ENCODE data around the gene ZNF384.

The ZNF384 gene

GRCh38 chr12:6694701-6695100 is 5.5 kb upstream of the ZNF384 start:
- H3K27me3 ChIP-seq (replicated peaks in 2 of 5; ENCODE audit: control insufficient read depth in 4 of 5, insufficient read depth in 5 of 5, low read length in 4 of 5), result peaks cover 0 to 27% (median 12%) of the 10 kb centered on the region in 5 experiments
- 93% methylated on average over 7 of the region's 9 CpGs for WGBS (ENCODE audit: insufficient coverage)
- H3K4me1 ChIP-seq (ENCODE audit: control extremely low read depth in 1 of 4, control insufficient read depth in 4 of 4, insufficient read depth in 4 of 4, low read length in 3 of 4), result peaks cover 3 to 12% (median 11%) of the 10 kb centered on the region in 4 experiments
- DNase-seq, result no peak
- H3K9me3 ChIP-seq (ENCODE audit: control extremely low read depth in 1 of 5, control insufficient read depth in 4 of 5, insufficient read depth in 2 of 5, low read depth in 1 of 5, low read length in 4 of 5), result no peaks in the 10 kb centered on the region
- no peak overlapping the region for H3K27ac ChIP-seq (ENCODE audit: insufficient read depth in 1 of 2, low read depth in 1 of 2, low read length in 2 of 2, poor library complexity in 1 of 2, severe bottlenecking in 2 of 2)
- no peak overlapping the region for H3K4me3 ChIP-seq (ENCODE audit: control insufficient read depth in 1 of 7, extremely low read depth in 1 of 7, insufficient read depth in 4 of 7, low read depth in 2 of 7, low read length in 6 of 7)
- CTCF ChIA-PET, result interaction anchor here (1.1 to 3.8 kb wide), 2 partner anchors 73 to 141 kb away, joined by 3 to 16 read pairs; no protein-coding TSS in a partner anchor
- POLR2A ChIA-PET, result no interaction called here
- peaks cover 0 to 2% (median 0%) of the 10 kb centered on the region in 4 experiments for H3K36me3 ChIP-seq (ENCODE audit: control insufficient read depth in 4 of 4, insufficient read depth in 4 of 4, low read length in 3 of 4)

GRCh38 chr12:6693832-6694355 is 4.7 kb upstream of the ZNF384 start:
- Histone ChIP-seq H3K27me3 (replicated peaks in 2 of 5; ENCODE audit: control insufficient read depth in 4 of 5, insufficient read depth in 5 of 5, low read length in 4 of 5) (peaks cover 0 to 19% (median 5%) of the 10 kb centered on the region in 5 experiments), H3K4me1 (ENCODE audit: control extremely low read depth in 1 of 4, control insufficient read depth in 4 of 4, insufficient read depth in 4 of 4, low read length in 3 of 4) (peaks cover 3 to 12% (median 10%) of the 10 kb centered on the region in 4 experiments), H3K4me3 (ENCODE audit: control insufficient read depth in 1 of 7, extremely low read depth in 1 of 7, insufficient read depth in 4 of 7, low read depth in 2 of 7, low read length in 6 of 7) (no peak overlapping the region), H3K9me3 (ENCODE audit: control extremely low read depth in 1 of 5, control insufficient read depth in 4 of 5, insufficient read depth in 2 of 5, low read depth in 1 of 5, low read length in 4 of 5) (no peaks in the 10 kb centered on the region), H3K27ac (ENCODE audit: insufficient read depth in 1 of 2, low read depth in 1 of 2, low read length in 2 of 2, poor library complexity in 1 of 2, severe bottlenecking in 2 of 2) (no peak overlapping the region), H3K36me3 (ENCODE audit: control insufficient read depth in 4 of 4, insufficient read depth in 4 of 4, low read length in 3 of 4) (peaks cover 0 to 2% (median 0%) of the 10 kb centered on the region in 4 experiments)
- no peak for DNase-seq
- POLR2A ChIA-PET, result no interaction called here
- CTCF ChIA-PET, result interaction anchor here (1.5 to 3.8 kb wide), 3 partner anchors 55 to 132 kb away, joined by 4 to 16 read pairs (median 4); no protein-coding TSS in a partner anchor
- WGBS (ENCODE audit: insufficient coverage), result 90% methylated on average over 3 of the region's 4 CpGs

- ChIA-PET POLR2A (interaction anchor here (0.6 kb wide), 1 partner anchor 31 kb away, joined by 3 read pairs; no protein-coding TSS in a partner anchor), CTCF (interaction anchor here (0.6 to 3.8 kb wide), 9 partner anchors 9 to 133 kb away, joined by 3 to 16 read pairs (median 3); no protein-coding TSS in a partner anchor)
- H3K27ac ChIP-seq (ENCODE audit: insufficient read depth in 1 of 2, low read depth in 1 of 2, low read length in 2 of 2, poor library complexity in 1 of 2, severe bottlenecking in 2 of 2), result no peak overlapping the region
- DNase-seq, result no peak
- peaks cover 0 to 9% (median 2%) of the 10 kb centered on the region in 5 experiments for H3K27me3 ChIP-seq (replicated peaks in 2 of 5; ENCODE audit: control insufficient read depth in 4 of 5, insufficient read depth in 5 of 5, low read length in 4 of 5)
- H3K4me1 ChIP-seq (ENCODE audit: control extremely low read depth in 1 of 4, control insufficient read depth in 4 of 4, insufficient read depth in 4 of 4, low read length in 3 of 4), result peaks cover 6 to 21% (median 17%) of the 10 kb centered on the region in 4 experiments
- peaks cover 0 to 2% (median 0%) of the 10 kb centered on the region in 4 experiments for H3K36me3 ChIP-seq (ENCODE audit: control insufficient read depth in 4 of 4, insufficient read depth in 4 of 4, low read length in 3 of 4)
- no CpG with 5 or more reads among the region's 2 CpGs for WGBS (ENCODE audit: insufficient coverage)
- no peaks in the 10 kb centered on the region for H3K9me3 ChIP-seq (ENCODE audit: control extremely low read depth in 1 of 5, control insufficient read depth in 4 of 5, insufficient read depth in 2 of 5, low read depth in 1 of 5, low read length in 4 of 5)
- no peak overlapping the region for H3K4me3 ChIP-seq (ENCODE audit: control insufficient read depth in 1 of 7, extremely low read depth in 1 of 7, insufficient read depth in 4 of 7, low read depth in 2 of 7, low read length in 6 of 7)
Observed at GRCh38 chr12:6692888-6693287, 3.7 kb upstream of the ZNF384 start.

- Histone ChIP-seq H3K27me3 (replicated peaks in 2 of 5; ENCODE audit: control insufficient read depth in 4 of 5, insufficient read depth in 5 of 5, low read length in 4 of 5) (peaks cover 0 to under 1% (median 0%) of the 10 kb centered on the region in 5 experiments), H3K9me3 (ENCODE audit: control extremely low read depth in 1 of 5, control insufficient read depth in 4 of 5, insufficient read depth in 2 of 5, low read depth in 1 of 5, low read length in 4 of 5) (no peaks in the 10 kb centered on the region), H3K27ac (ENCODE audit: insufficient read depth in 1 of 2, low read depth in 1 of 2, low read length in 2 of 2, poor library complexity in 1 of 2, severe bottlenecking in 2 of 2) (no peak overlapping the region), H3K4me3 (ENCODE audit: control insufficient read depth in 1 of 7, extremely low read depth in 1 of 7, insufficient read depth in 4 of 7, low read depth in 2 of 7, low read length in 6 of 7) (no peak overlapping the region), H3K4me1 (ENCODE audit: control extremely low read depth in 1 of 4, control insufficient read depth in 4 of 4, insufficient read depth in 4 of 4, low read length in 3 of 4) (peaks cover 12 to 34% (median 31%) of the 10 kb centered on the region in 4 experiments), H3K36me3 (ENCODE audit: control insufficient read depth in 4 of 4, insufficient read depth in 4 of 4, low read length in 3 of 4) (peaks cover 0 to 3% (median under 1%) of the 10 kb centered on the region in 4 experiments)
- 86% methylated on average over 2 of the region's 4 CpGs for WGBS (ENCODE audit: insufficient coverage)
- ChIA-PET CTCF (interaction anchor here (0.9 to 3.8 kb wide), 4 partner anchors 8 to 94 kb away, joined by 3 to 16 read pairs (median 4); no protein-coding TSS in a partner anchor), POLR2A (interaction anchor here (1.1 kb wide), 1 partner anchor 33 kb away, joined by 3 read pairs; no protein-coding TSS in a partner anchor)
- DNase-seq, result no peak
Observed at GRCh38 chr12:6691473-6691872, 2.3 kb upstream of the ZNF384 start.

- H3K36me3 ChIP-seq (ENCODE audit: control insufficient read depth in 4 of 4, insufficient read depth in 4 of 4, low read length in 3 of 4), result peaks cover 0 to 17% (median 3%) of the 10 kb centered on the region in 4 experiments
- WGBS (ENCODE audit: insufficient coverage), result 0% methylated on average over 6 of the region's 13 CpGs
- peaks cover 12 to 44% (median 38%) of the 10 kb centered on the region in 4 experiments for H3K4me1 ChIP-seq (ENCODE audit: control extremely low read depth in 1 of 4, control insufficient read depth in 4 of 4, insufficient read depth in 4 of 4, low read length in 3 of 4)
- DNase-seq, result peak; percentile 69 to 92 (median 90)
- CTCF ChIA-PET, result interaction anchor here (0.9 to 7.3 kb wide), 12 partner anchors 14 to 126 kb away, joined by 3 to 59 read pairs (median 5); partner anchors contain the start of gene COPS7A
- peak overlapping the region; percentile 58 to 96 (median 87) for H3K4me3 ChIP-seq (ENCODE audit: control insufficient read depth in 1 of 7, extremely low read depth in 1 of 7, insufficient read depth in 4 of 7, low read depth in 2 of 7, low read length in 6 of 7)
- POLR2A ChIA-PET, result interaction anchor here (0.8 to 1.9 kb wide), 10 partner anchors 10 to 195 kb away, joined by 3 to 33 read pairs (median 3); partner anchors contain the start of genes COPS7A, MLF2, MRPL51 and USP5
- H3K27ac ChIP-seq (ENCODE audit: insufficient read depth in 1 of 2, low read depth in 1 of 2, low read length in 2 of 2, poor library complexity in 1 of 2, severe bottlenecking in 2 of 2), result peak overlapping the region; percentile 85 to 95
- no peaks in the 10 kb centered on the region for H3K9me3 ChIP-seq (ENCODE audit: control extremely low read depth in 1 of 5, control insufficient read depth in 4 of 5, insufficient read depth in 2 of 5, low read depth in 1 of 5, low read length in 4 of 5)
- H3K27me3 ChIP-seq (replicated peaks in 2 of 5; ENCODE audit: control insufficient read depth in 4 of 5, insufficient read depth in 5 of 5, low read length in 4 of 5), result no peaks in the 10 kb centered on the region
Observed at GRCh38 chr12:6688543-6688998, 604 bp downstream of the ZNF384 start.

GRCh38 chr12:6685814-6686213 is 3.4 kb downstream of the ZNF384 start:
- Histone ChIP-seq H3K9me3 (ENCODE audit: control extremely low read depth in 1 of 5, control insufficient read depth in 4 of 5, insufficient read depth in 2 of 5, low read depth in 1 of 5, low read length in 4 of 5) (no peaks in the 10 kb centered on the region), H3K27ac (ENCODE audit: insufficient read depth in 1 of 2, low read depth in 1 of 2, low read length in 2 of 2, poor library complexity in 1 of 2, severe bottlenecking in 2 of 2) (peak overlapping the region in 1 of 2 experiments; percentile 58), H3K36me3 (ENCODE audit: control insufficient read depth in 4 of 4, insufficient read depth in 4 of 4, low read length in 3 of 4) (peaks cover 0 to 33% (median 11%) of the 10 kb centered on the region in 4 experiments), H3K27me3 (replicated peaks in 2 of 5; ENCODE audit: control insufficient read depth in 4 of 5, insufficient read depth in 5 of 5, low read length in 4 of 5) (no peaks in the 10 kb centered on the region), H3K4me3 (ENCODE audit: control insufficient read depth in 1 of 7, extremely low read depth in 1 of 7, insufficient read depth in 4 of 7, low read depth in 2 of 7, low read length in 6 of 7) (no peak overlapping the region), H3K4me1 (ENCODE audit: control extremely low read depth in 1 of 4, control insufficient read depth in 4 of 4, insufficient read depth in 4 of 4, low read length in 3 of 4) (peaks cover 12 to 44% (median 35%) of the 10 kb centered on the region in 4 experiments)
- WGBS (ENCODE audit: insufficient coverage), result 60% methylated on average over 1 of the region's 3 CpGs
- CTCF ChIA-PET, result interaction anchor here (0.6 to 7.3 kb wide), 9 partner anchors 20 to 138 kb away, joined by 3 to 59 read pairs (median 3); partner anchors contain the start of gene COPS7A
- peak in 1 of 3 donors; percentile 41 for DNase-seq
- POLR2A ChIA-PET, result no interaction called here
